ENCODE results near the gene PARD3B.

DNA sequence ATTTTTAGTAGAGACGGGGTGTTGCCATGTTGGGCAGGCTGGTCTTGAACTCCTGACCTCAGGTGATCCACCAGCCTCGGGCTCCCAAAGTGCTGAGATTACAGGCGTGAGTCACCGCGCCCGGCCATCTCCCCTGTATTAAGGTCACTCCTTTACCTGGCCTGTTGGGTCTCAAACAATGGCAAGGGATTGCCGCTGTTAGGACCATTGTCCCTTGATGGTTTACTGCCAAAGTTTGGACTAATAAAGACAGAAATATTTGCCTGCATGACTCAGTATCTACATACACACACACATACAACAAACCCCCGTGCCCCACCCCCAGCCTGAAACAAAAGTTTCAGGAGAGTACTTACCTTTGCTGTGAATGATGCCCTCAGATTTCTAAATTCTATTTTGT, 16.5 kb downstream of the PARD3B start:
- no peak for TF ChIP-seq EZH2phosphoT487 (IDR thresholded peaks at IDR 0.05; ENCODE audit: low read length)
- TF ChIP-seq CTCF (IDR thresholded peaks at IDR 0.05; ENCODE audit: low read length) = no peak
- TF ChIP-seq EZH2 (optimal IDR thresholded peaks at IDR 0.05; ENCODE audit: low read depth, low read length) = no peak

Data from MM.1S (cell line).